SK-N-SH (cell line): ENCODE results near the gene NFE2. TPM values are rescaled to one million over a fixed set of nuclear protein-coding genes. Genes with fewer than 3 reads are reported as not detected.
A peak's percentile ranks its signal among the peaks of the same experiment; 100 is the strongest.

ENCODE experiments used
- CTCF ChIA-PET: fragments of 300-600, 350-600 bp; formaldehyde crosslinking; extraction: SDS; loops from one replicate; lab custom pipeline; 2021; lab: Yijun Ruan, JAX
- POLR2A ChIA-PET: fragments of 350-600 bp; sonication (Branson Sonifier 250); formaldehyde crosslinking; extraction: SDS; loops from one replicate; lab custom pipeline; 2020; ENCODE audit warnings: antibody characterized with exemption, inconsistent platforms; lab: Yijun Ruan, JAX
- DNase-seq: peaks from one replicate; pipeline ENCODE4 v3.0.0; 2012
- H2AFZ ChIP-seq: fragments of 200-600 bp; sonication (generic); 2 replicates; pipeline ENCODE4 v1.8.1; 2016; ENCODE audit warnings: antibody characterized with exemption, mild to moderate bottlenecking, low read depth
- H3F3A ChIP-seq: fragments of 200-600 bp; sonication (generic); replicated peaks from 2 replicates; pipeline ENCODE3; 2016; ENCODE audit warnings: antibody characterized with exemption, mild to moderate bottlenecking; ENCODE audit not compliant: insufficient read depth
- H3K27ac ChIP-seq, 2 experiments: fragments of 200-500 bp in 1 of 2; fragments of 200-600 bp in 1 of 2; sonication (Bioruptor generic) in 1 of 2; sonication (generic), shearing (Covaris generic) in 1 of 2; 2 replicates each; pipeline versions ENCODE4 v1.5.1 to v1.6.1; 2014 to 2016; ENCODE audit warnings: low read depth in 2 of 2, inconsistent platforms in 1 of 2, low read length in 1 of 2, mild to moderate bottlenecking in 1 of 2, mixed read lengths in 1 of 2
- H3K27me3 ChIP-seq: fragments of 200-600 bp; sonication (generic), shearing (Covaris generic); 2 replicates; pipeline ENCODE4 v1.6.1; 2016; ENCODE audit warnings: mixed run types; ENCODE audit not compliant: insufficient read depth
- H3K36me3 ChIP-seq, 2 experiments: fragments of 200-500 bp in 1 of 2; fragments of 200-600 bp in 1 of 2; sonication (Bioruptor generic) in 1 of 2; sonication (generic) in 1 of 2; replicated peaks in 1 of 2; 2 replicates each; pipeline versions ENCODE3 to v1.5.1; 2014 to 2016; ENCODE audit warnings: low read length in 1 of 2, mild to moderate bottlenecking in 1 of 2; ENCODE audit not compliant: insufficient read depth in 2 of 2, control insufficient read depth in 1 of 2
- H3K4me1 ChIP-seq, 2 experiments: fragments of 200-500 bp in 1 of 2; fragments of 200-600 bp in 1 of 2; sonication (Bioruptor generic) in 1 of 2; sonication (generic), shearing (Covaris generic) in 1 of 2; 2 replicates each; pipeline versions ENCODE4 v1.5.1 to v1.6.1; 2014 to 2016; ENCODE audit warnings: low read depth in 1 of 2, low read length in 1 of 2, mixed run types in 1 of 2; ENCODE audit not compliant: insufficient read depth in 2 of 2, control insufficient read depth in 1 of 2
- H3K4me2 ChIP-seq: fragments of 200-600 bp; sonication (generic), shearing (Covaris generic); 2 replicates; pipeline ENCODE4 v1.6.1; 2017; ENCODE audit warnings: mixed run types
- H3K4me3 ChIP-seq, 2 experiments: fragments of 200-500 bp in 1 of 2; fragments of 200-600 bp in 1 of 2; sonication (Bioruptor generic) in 1 of 2; sonication (generic), shearing (Covaris generic) in 1 of 2; 2 replicates each; pipeline versions ENCODE4 v1.5.1 to v1.8.1; 2014 to 2016; ENCODE audit warnings: low read depth in 2 of 2, inconsistent platforms in 1 of 2, low read length in 1 of 2, mild to moderate bottlenecking in 1 of 2, mixed read lengths in 1 of 2, moderate library complexity in 1 of 2
- H3K79me2 ChIP-seq: fragments of 200-600 bp; sonication (generic); 2 replicates; pipeline ENCODE4 v1.8.1; 2017; ENCODE audit warnings: mild to moderate bottlenecking; ENCODE audit not compliant: insufficient read depth
- H3K9ac ChIP-seq: fragments of 200-600 bp; sonication (generic); 2 replicates; pipeline ENCODE4 v1.6.1; 2017; ENCODE audit warnings: mixed run types
- H3K9me2 ChIP-seq: fragments of 200-600 bp; sonication (generic); 2 replicates; pipeline ENCODE4 v1.6.1; 2017; ENCODE audit warnings: mixed run types
- H3K9me3 ChIP-seq: fragments of 200-600 bp; sonication (generic); 2 replicates; pipeline ENCODE4 v1.6.1; 2017; ENCODE audit warnings: mixed run types, mild to moderate bottlenecking, moderate library complexity
- H4K20me1 ChIP-seq: fragments of 200-600 bp; sonication (generic); 2 replicates; pipeline ENCODE4 v1.6.1; 2017; ENCODE audit warnings: mild to moderate bottlenecking, mixed run types; ENCODE audit not compliant: insufficient read depth
- ELF1 ChIP-seq: IDR thresholded peaks from 2 replicates; pipeline ENCODE4 v1.4.0; 2012
- EP300 ChIP-seq, 2 experiments: IDR thresholded peaks; 2 replicates each; pipeline versions ENCODE4 v1.4.0 to v1.6.1; 2012; ENCODE audit warnings: borderline replicate concordance in 1 of 2, low read depth in 1 of 2, low read length in 1 of 2
- EZH2phosphoT487 ChIP-seq: fragments of 200-600 bp; sonication (generic); IDR thresholded peaks from 2 replicates; pipeline ENCODE4 v1.6.1; 2017; ENCODE audit warnings: low read depth, mixed run types, mild to moderate bottlenecking, antibody characterized with exemption, moderate library complexity, borderline replicate concordance
- FOSL2 ChIP-seq: IDR thresholded peaks from 2 replicates; pipeline ENCODE4 v1.4.0; 2012; ENCODE audit warnings: low read depth, mild to moderate bottlenecking, moderate library complexity, borderline replicate concordance
- FOXJ3 ChIP-seq: sonication (generic); formaldehyde crosslinking; IDR thresholded peaks from 2 replicates; pipeline ENCODE4 v1.5.1; 2020; ENCODE audit warnings: mild to moderate bottlenecking, missing genetic modification reagents
- FOXM1 ChIP-seq: IDR thresholded peaks from 2 replicates; pipeline ENCODE4 v1.4.0; 2012; ENCODE audit warnings: low read depth, mild to moderate bottlenecking
- GATA2 ChIP-seq: sonication (generic); formaldehyde crosslinking; IDR thresholded peaks from 2 replicates; pipeline ENCODE4 v1.5.0; 2020; ENCODE audit warnings: mild to moderate bottlenecking, missing genetic modification reagents
- JUND ChIP-seq: IDR thresholded peaks from 2 replicates; pipeline ENCODE4 v1.4.0; 2012
- MAX ChIP-seq: IDR thresholded peaks from 2 replicates; pipeline ENCODE4 v1.4.0; 2012; ENCODE audit warnings: low read depth
- MEF2A ChIP-seq: IDR thresholded peaks from 2 replicates; pipeline ENCODE4 v1.4.0; 2012; ENCODE audit warnings: low read depth, borderline replicate concordance
- NFIC ChIP-seq: IDR thresholded peaks from 2 replicates; pipeline ENCODE4 v1.4.0; 2012; ENCODE audit warnings: borderline replicate concordance
- NRF1 ChIP-seq: IDR thresholded peaks from 2 replicates; pipeline ENCODE4 v1.6.1; 2012; ENCODE audit warnings: low read depth, mild to moderate bottlenecking, low read length
- POLR2AphosphoS5 ChIP-seq: IDR thresholded peaks from 2 replicates; pipeline ENCODE4 v1.6.1; 2012; ENCODE audit warnings: low read depth, low read length
- RAD21 ChIP-seq: IDR thresholded peaks from 2 replicates; pipeline ENCODE4 v1.6.1; 2012; ENCODE audit warnings: mild to moderate bottlenecking, low read length
- RCOR1 ChIP-seq: fragments of 150-350 bp; IDR thresholded peaks from 2 replicates; pipeline ENCODE4 v1.6.1; 2017; ENCODE audit warnings: antibody characterized with exemption, low read length
- RFX5 ChIP-seq: IDR thresholded peaks from 2 replicates; pipeline ENCODE4 v1.6.1; 2012; ENCODE audit warnings: mild to moderate bottlenecking, improper control_type of control experiment, low read length
- RXRA ChIP-seq: IDR thresholded peaks from 2 replicates; pipeline ENCODE4 v1.4.0; 2012; ENCODE audit warnings: low read depth, mild to moderate bottlenecking, borderline replicate concordance
- SIN3A ChIP-seq: IDR thresholded peaks from 2 replicates; pipeline ENCODE4 v1.6.1; 2012; ENCODE audit warnings: low read depth, mild to moderate bottlenecking, low read length, moderate library complexity, borderline replicate concordance
- SMC3 ChIP-seq: IDR thresholded peaks from 2 replicates; pipeline ENCODE4 v1.6.1; 2012; ENCODE audit warnings: low read depth, low read length, improper control_type of control experiment
- TAF1 ChIP-seq: IDR thresholded peaks from 2 replicates; pipeline ENCODE4 v1.6.1; 2012; ENCODE audit warnings: low read depth, mild to moderate bottlenecking, low read length, moderate library complexity, borderline replicate concordance
- TEAD4 ChIP-seq: IDR thresholded peaks from 2 replicates; pipeline ENCODE4 v1.4.0; 2012; ENCODE audit warnings: mild to moderate bottlenecking, borderline replicate concordance; ENCODE audit not compliant: insufficient read depth
- USF2 ChIP-seq: fragments of 150-350 bp; IDR thresholded peaks from 2 replicates; pipeline ENCODE4 v1.6.1; 2017; ENCODE audit warnings: antibody characterized with exemption, low read length, low read depth, borderline replicate concordance
- YY1 ChIP-seq: IDR thresholded peaks from 2 replicates; pipeline ENCODE4 v1.4.0; 2012; ENCODE audit warnings: low read depth, mild to moderate bottlenecking
- WGBS: methylation state at CpG from one replicate; pipeline ENCODE4 v1.1.6; 2017; ENCODE audit warnings: low lambda C conversion rate; 5-methylcytosine and 5-hydroxymethylcytosine counted together
- polyA plus RNA-seq, 3 experiments: library from polyadenylated mRNA; depleted of rRNA; stranded (reverse); fragments of >200 nt; gene quantifications; 2 replicates each; pipeline ENCODE4 v1.2.3, GENCODE V29; 2012
- TF ChIP-seq, protein P1 (sequence below): IDR thresholded peaks from 2 replicates; pipeline ENCODE4 v1.6.1; 2012; ENCODE audit warnings: mild to moderate bottlenecking, low read depth, low read length, moderate library complexity
- TF ChIP-seq, protein P2 (sequence below): IDR thresholded peaks from 2 replicates; pipeline ENCODE4 v1.4.0; 2012; ENCODE audit warnings: low read depth, borderline replicate concordance
- TF ChIP-seq, protein P3 (sequence below): fragments of 200-600 bp; sonication (generic); IDR thresholded peaks from 2 replicates; pipeline ENCODE4 v1.6.1; 2017; ENCODE audit warnings: antibody characterized with exemption, mild to moderate bottlenecking, moderate library complexity

NFE2 gene
- polyA plus RNA-seq, 1 of the 3 experiments (the other 2 are of a cell fraction) = 0.25 TPM

GRCh38 chr12:54337280-54337842, 36.5 kb upstream of the NFE2 start:
- Histone ChIP-seq H4K20me1 (peaks cover 22% of the 10 kb centered on the region), H3K9ac (no peak overlapping the region), H3K4me3 (no peak overlapping the region), H3K27ac (no peak overlapping the region; a peak in 1 of 4 replicates), H3K4me1 (peaks cover 0 to 5% of the 10 kb centered on the region in 2 experiments; a peak in 1 of 4 replicates), H3K9me3 (no peaks in the 10 kb centered on the region), H3K27me3 (no peaks in the 10 kb centered on the region), H3K79me2 (peaks cover 56% of the 10 kb centered on the region), H3F3A (no peaks in the 10 kb centered on the region), H3K9me2 (no peaks in the 10 kb centered on the region), H3K36me3 (peaks cover 8 to 13% of the 10 kb centered on the region in 2 experiments), H2AFZ (no peak overlapping the region), H3K4me2 (no peak overlapping the region)
- ChIA-PET POLR2A (interaction anchor here (0.8 to 1.4 kb wide), 6 partner anchors 15 to 57 kb away, joined by 3 to 9 read pairs (median 5); partner anchors contain the start of genes CBX5 and HNRNPA1), CTCF (interaction anchor here (0.5 to 16.1 kb wide), 21 partner anchors 9 to 314 kb away, joined by 3 to 266 read pairs (median 13); partner anchors contain the start of genes COPZ1 and NFE2)
- no peak for DNase-seq
- WGBS = 83% methylated on average over 3 of the region's 3 CpGs
- TF ChIP-seq TAF1 (no peak), RFX5 (no peak), GATA2 (no peak), POLR2AphosphoS5 (no peak), TEAD4 (no peak), MEF2A (no peak), RCOR1 (0 out of 2 replicates have a peak, but pooled peaks have one; percentile 7), FOXJ3 (no peak), EZH2phosphoT487 (no peak), YY1 (no peak), SMC3 (peak; percentile 40; the same call in 1 of the 2 replicates), USF2 (no peak), JUND (no peak), SIN3A (no peak), FOXM1 (no peak), RAD21 (peak; percentile 65), ELF1 (no peak), NFIC (no peak), EP300 (IDR thresholded peaks at IDR 0.05; ENCODE audit: borderline replicate concordance in 1 of 2, low read depth in 1 of 2, low read length in 1 of 2) (peak in 1 of 2 experiments; percentile 22; a peak in 1 of 4 replicates), FOSL2 (no peak), NRF1 (no peak), RXRA (no peak), MAX (no peak)
- TF ChIP-seq, protein P1, sequence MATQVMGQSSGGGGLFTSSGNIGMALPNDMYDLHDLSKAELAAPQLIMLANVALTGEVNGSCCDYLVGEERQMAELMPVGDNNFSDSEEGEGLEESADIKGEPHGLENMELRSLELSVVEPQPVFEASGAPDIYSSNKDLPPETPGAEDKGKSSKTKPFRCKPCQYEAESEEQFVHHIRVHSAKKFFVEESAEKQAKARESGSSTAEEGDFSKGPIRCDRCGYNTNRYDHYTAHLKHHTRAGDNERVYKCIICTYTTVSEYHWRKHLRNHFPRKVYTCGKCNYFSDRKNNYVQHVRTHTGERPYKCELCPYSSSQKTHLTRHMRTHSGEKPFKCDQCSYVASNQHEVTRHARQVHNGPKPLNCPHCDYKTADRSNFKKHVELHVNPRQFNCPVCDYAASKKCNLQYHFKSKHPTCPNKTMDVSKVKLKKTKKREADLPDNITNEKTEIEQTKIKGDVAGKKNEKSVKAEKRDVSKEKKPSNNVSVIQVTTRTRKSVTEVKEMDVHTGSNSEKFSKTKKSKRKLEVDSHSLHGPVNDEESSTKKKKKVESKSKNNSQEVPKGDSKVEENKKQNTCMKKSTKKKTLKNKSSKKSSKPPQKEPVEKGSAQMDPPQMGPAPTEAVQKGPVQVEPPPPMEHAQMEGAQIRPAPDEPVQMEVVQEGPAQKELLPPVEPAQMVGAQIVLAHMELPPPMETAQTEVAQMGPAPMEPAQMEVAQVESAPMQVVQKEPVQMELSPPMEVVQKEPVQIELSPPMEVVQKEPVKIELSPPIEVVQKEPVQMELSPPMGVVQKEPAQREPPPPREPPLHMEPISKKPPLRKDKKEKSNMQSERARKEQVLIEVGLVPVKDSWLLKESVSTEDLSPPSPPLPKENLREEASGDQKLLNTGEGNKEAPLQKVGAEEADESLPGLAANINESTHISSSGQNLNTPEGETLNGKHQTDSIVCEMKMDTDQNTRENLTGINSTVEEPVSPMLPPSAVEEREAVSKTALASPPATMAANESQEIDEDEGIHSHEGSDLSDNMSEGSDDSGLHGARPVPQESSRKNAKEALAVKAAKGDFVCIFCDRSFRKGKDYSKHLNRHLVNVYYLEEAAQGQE = no peak
- TF ChIP-seq, protein P2, sequence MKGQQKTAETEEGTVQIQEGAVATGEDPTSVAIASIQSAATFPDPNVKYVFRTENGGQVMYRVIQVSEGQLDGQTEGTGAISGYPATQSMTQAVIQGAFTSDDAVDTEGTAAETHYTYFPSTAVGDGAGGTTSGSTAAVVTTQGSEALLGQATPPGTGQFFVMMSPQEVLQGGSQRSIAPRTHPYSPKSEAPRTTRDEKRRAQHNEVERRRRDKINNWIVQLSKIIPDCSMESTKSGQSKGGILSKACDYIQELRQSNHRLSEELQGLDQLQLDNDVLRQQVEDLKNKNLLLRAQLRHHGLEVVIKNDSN = no peak
- TF ChIP-seq, protein P3, sequence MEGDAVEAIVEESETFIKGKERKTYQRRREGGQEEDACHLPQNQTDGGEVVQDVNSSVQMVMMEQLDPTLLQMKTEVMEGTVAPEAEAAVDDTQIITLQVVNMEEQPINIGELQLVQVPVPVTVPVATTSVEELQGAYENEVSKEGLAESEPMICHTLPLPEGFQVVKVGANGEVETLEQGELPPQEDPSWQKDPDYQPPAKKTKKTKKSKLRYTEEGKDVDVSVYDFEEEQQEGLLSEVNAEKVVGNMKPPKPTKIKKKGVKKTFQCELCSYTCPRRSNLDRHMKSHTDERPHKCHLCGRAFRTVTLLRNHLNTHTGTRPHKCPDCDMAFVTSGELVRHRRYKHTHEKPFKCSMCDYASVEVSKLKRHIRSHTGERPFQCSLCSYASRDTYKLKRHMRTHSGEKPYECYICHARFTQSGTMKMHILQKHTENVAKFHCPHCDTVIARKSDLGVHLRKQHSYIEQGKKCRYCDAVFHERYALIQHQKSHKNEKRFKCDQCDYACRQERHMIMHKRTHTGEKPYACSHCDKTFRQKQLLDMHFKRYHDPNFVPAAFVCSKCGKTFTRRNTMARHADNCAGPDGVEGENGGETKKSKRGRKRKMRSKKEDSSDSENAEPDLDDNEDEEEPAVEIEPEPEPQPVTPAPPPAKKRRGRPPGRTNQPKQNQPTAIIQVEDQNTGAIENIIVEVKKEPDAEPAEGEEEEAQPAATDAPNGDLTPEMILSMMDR = no peak
